Upper lobe of left lung (tissue), 4 donors: ENCODE measurements around the gene OR51A2.

Source experiments
- POLR2A ChIP-seq, 4 donors: fragments of 450-650 bp; IDR thresholded peaks; one replicate each; pipeline ENCODE4 v1.5.1; 2016 to 2017; ENCODE audit warnings: antibody characterized with exemption in 4 of 4, mild to moderate bottlenecking in 2 of 4
- POLR2AphosphoS5 ChIP-seq, 2 donors: sonication (generic); formaldehyde crosslinking; IDR thresholded peaks; one replicate each; pipeline ENCODE4 v1.5.1; 2017; ENCODE audit warnings: antibody characterized with exemption in 2 of 2
- TF ChIP-seq, protein P1 (sequence below), 6 experiments: fragments of 450-650 bp in 4 of 6; fragments of 200-600 bp in 2 of 6; sonication (generic) in 2 of 6; IDR thresholded peaks; one replicate each; pipeline ENCODE4 v1.5.1; 2016 to 2019; ENCODE audit warnings: antibody characterized with exemption in 6 of 6

DNA sequence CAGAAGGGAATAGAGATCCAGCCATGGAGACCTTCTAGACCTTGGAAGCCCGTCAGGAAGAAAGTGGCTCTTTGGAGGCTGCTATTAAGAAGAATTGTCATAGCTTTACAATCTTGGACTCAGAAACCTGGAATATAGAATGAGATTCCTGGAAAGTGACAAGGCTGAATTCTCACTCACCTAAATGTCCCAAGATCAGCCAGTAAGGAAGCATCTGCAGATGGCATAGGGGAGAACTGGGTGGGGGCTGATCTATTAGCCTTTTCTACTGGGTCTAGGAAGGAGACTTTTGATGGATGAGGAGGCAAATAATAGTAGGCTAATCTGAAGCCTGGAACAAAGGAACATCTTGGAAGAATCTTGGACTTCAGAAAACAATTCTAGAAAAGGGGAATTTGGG, 31.3 kb downstream of the OR51A2 start, which contains the start of gene OR51G1:
- TF ChIP-seq, protein P1, sequence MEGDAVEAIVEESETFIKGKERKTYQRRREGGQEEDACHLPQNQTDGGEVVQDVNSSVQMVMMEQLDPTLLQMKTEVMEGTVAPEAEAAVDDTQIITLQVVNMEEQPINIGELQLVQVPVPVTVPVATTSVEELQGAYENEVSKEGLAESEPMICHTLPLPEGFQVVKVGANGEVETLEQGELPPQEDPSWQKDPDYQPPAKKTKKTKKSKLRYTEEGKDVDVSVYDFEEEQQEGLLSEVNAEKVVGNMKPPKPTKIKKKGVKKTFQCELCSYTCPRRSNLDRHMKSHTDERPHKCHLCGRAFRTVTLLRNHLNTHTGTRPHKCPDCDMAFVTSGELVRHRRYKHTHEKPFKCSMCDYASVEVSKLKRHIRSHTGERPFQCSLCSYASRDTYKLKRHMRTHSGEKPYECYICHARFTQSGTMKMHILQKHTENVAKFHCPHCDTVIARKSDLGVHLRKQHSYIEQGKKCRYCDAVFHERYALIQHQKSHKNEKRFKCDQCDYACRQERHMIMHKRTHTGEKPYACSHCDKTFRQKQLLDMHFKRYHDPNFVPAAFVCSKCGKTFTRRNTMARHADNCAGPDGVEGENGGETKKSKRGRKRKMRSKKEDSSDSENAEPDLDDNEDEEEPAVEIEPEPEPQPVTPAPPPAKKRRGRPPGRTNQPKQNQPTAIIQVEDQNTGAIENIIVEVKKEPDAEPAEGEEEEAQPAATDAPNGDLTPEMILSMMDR (IDR thresholded peaks at IDR 0.05) = no peak
- TF ChIP-seq POLR2A (IDR thresholded peaks at IDR 0.05) (no peak), POLR2AphosphoS5 (IDR thresholded peaks at IDR 0.05) (no peak)
